SU-DHL-6 (cell line): ENCODE data around the gene WDR93.

Experiments
- EZH2phosphoT487 ChIP-seq: fragments of 200-600 bp; sonication (generic), shearing (Covaris generic); conservative IDR thresholded peaks from 2 replicates; pipeline ENCODE4 v1.6.1; 2018; ENCODE audit warnings: mild to moderate bottlenecking, antibody characterized with exemption, low read length, moderate library complexity, mixed read lengths
- TF ChIP-seq, protein P1 (sequence below): fragments of 200-600 bp; sonication (generic); IDR thresholded peaks from one replicate; pipeline ENCODE4 v1.5.1; 2017; ENCODE audit warnings: antibody characterized with exemption, mild to moderate bottlenecking, low read length, moderate library complexity; ENCODE audit not compliant: insufficient read depth, poor library complexity, severe bottlenecking

GRCh38 chr15:89675606-89676005 lies 15.0 kb upstream of the WDR93 start:
- TF ChIP-seq, protein P1, sequence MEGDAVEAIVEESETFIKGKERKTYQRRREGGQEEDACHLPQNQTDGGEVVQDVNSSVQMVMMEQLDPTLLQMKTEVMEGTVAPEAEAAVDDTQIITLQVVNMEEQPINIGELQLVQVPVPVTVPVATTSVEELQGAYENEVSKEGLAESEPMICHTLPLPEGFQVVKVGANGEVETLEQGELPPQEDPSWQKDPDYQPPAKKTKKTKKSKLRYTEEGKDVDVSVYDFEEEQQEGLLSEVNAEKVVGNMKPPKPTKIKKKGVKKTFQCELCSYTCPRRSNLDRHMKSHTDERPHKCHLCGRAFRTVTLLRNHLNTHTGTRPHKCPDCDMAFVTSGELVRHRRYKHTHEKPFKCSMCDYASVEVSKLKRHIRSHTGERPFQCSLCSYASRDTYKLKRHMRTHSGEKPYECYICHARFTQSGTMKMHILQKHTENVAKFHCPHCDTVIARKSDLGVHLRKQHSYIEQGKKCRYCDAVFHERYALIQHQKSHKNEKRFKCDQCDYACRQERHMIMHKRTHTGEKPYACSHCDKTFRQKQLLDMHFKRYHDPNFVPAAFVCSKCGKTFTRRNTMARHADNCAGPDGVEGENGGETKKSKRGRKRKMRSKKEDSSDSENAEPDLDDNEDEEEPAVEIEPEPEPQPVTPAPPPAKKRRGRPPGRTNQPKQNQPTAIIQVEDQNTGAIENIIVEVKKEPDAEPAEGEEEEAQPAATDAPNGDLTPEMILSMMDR: no peak
- TF ChIP-seq EZH2phosphoT487: no peak
